HCT116 (cell line): ENCODE measurements around the gene AR. TPM values are rescaled to one million over a fixed set of nuclear protein-coding genes. Genes with fewer than 3 reads are reported as not detected.

Experiments
- ATAC-seq: fragments of 200-7000 bp; cut with Tn5 transposase; 2 replicates; pipeline ENCODE4 v1.9.1; 2020; ENCODE audit warnings: mild to moderate bottlenecking, moderate library complexity
- BruUV-seq: library from RNA; stranded (reverse); fragments of 400-500 nt; replicated peaks from 2 replicates; lab custom pipeline; 2021; lab: Mats Ljungman, UMichigan
- CTCF ChIA-PET: fragments of 300-600 bp; sonication (Branson Sonifier 250); formaldehyde crosslinking; loops from one replicate; lab custom pipeline; 2021; ENCODE audit warnings: antibody characterized with exemption; lab: Charles Lee
- POLR2A ChIA-PET: fragments of 300-600, 350-600 bp; sonication (Branson Sonifier 250); formaldehyde crosslinking; loops from one replicate; lab custom pipeline; 2021; ENCODE audit warnings: antibody characterized with exemption; lab: Charles Lee
- RAD21 ChIA-PET, 2 experiments: fragments of 300-600 bp; sonication (Branson Sonifier 250); formaldehyde crosslinking; loops; one replicate each; lab custom pipeline; 2023; ENCODE audit warnings: low total read pairs in 2 of 2; ENCODE audit not compliant: uncharacterized antibody in 2 of 2, unreplicated experiment in 2 of 2, low non-redundant PET in 1 of 2; lab: Charles Lee
- DNase-seq: peaks from one replicate; pipeline ENCODE4 v3.0.0-alpha.2; 2010; ENCODE audit warnings: low read depth, low spot score
- H2AFZ ChIP-seq: fragments of 200-600 bp; shearing (Covaris generic), sonication (generic); 2 replicates; pipeline ENCODE4 v1.6.1; 2017; ENCODE audit warnings: low read depth, mixed run types, mixed read lengths, antibody characterized with exemption, low read length; ENCODE audit not compliant: poor library complexity, severe bottlenecking
- H3K27ac ChIP-seq: 2 replicates; pipeline ENCODE4 v1.5.1; 2012; ENCODE audit warnings: low read depth, low read length
- H3K27me3 ChIP-seq: fragments of 200-600 bp; sonication (generic); 2 replicates; pipeline ENCODE4 v1.6.1; 2016; ENCODE audit warnings: mixed run types, low read length, mixed read lengths; ENCODE audit not compliant: insufficient read depth
- H3K36me3 ChIP-seq, 2 experiments: fragments of 200-500 bp in 1 of 2; fragments of 200-600 bp in 1 of 2; sonication (Bioruptor generic) in 1 of 2; sonication (generic) in 1 of 2; 2 replicates each; pipeline versions ENCODE4 v1.5.1 to v1.6.1; 2014 to 2016; ENCODE audit warnings: low read length in 2 of 2, inconsistent platforms in 1 of 2, mixed read lengths in 1 of 2, mixed run types in 1 of 2; ENCODE audit not compliant: insufficient read depth in 2 of 2, control insufficient read depth in 1 of 2
- H3K4me1 ChIP-seq, 2 experiments: fragments of 200-600 bp in 1 of 2; sonication (generic) in 1 of 2; 2 replicates each; pipeline versions ENCODE4 v1.5.1 to v1.6.1; 2012 to 2017; ENCODE audit warnings: low read length in 2 of 2, inconsistent platforms in 1 of 2, mild to moderate bottlenecking in 1 of 2, mixed read lengths in 1 of 2, mixed run types in 1 of 2, moderate library complexity in 1 of 2; ENCODE audit not compliant: insufficient read depth in 2 of 2, control insufficient read depth in 1 of 2
- H3K4me2 ChIP-seq: fragments of 200-600 bp; sonication (generic); 2 replicates; pipeline ENCODE4 v1.6.1; 2017; ENCODE audit warnings: mixed run types, low read length, mixed read lengths
- H3K4me3 ChIP-seq, 2 experiments: fragments of 200-600 bp in 1 of 2; sonication (generic) in 1 of 2; replicated peaks in 1 of 2; 2 replicates each; pipeline ENCODE4 v1.5.1; 2011 to 2016; ENCODE audit warnings: low read length in 2 of 2, control low read depth in 1 of 2, low read depth in 1 of 2, mild to moderate bottlenecking in 1 of 2, mixed read lengths in 1 of 2, mixed run types in 1 of 2
- H3K79me2 ChIP-seq: fragments of 200-600 bp; sonication (generic); 2 replicates; pipeline ENCODE4 v1.6.1; 2017; ENCODE audit warnings: mild to moderate bottlenecking, mixed run types, low read length, moderate library complexity, mixed read lengths; ENCODE audit not compliant: insufficient read depth
- H3K9ac ChIP-seq: fragments of 200-600 bp; sonication (generic); 2 replicates; pipeline ENCODE4 v1.6.1; 2016; ENCODE audit warnings: low read length, mixed read lengths
- H3K9me2 ChIP-seq: fragments of 200-600 bp; sonication (generic), shearing (Covaris generic); 2 replicates; pipeline ENCODE4 v1.6.1; 2017; ENCODE audit warnings: mixed run types, mild to moderate bottlenecking, moderate library complexity; ENCODE audit not compliant: insufficient read depth
- H3K9me3 ChIP-seq, 2 experiments: fragments of 200-500 bp in 1 of 2; fragments of 200-600 bp in 1 of 2; sonication (Bioruptor generic) in 1 of 2; sonication (generic) in 1 of 2; 2 replicates each; pipeline ENCODE4 v1.6.1; 2014 to 2017; ENCODE audit warnings: low read length in 2 of 2, mixed read lengths in 2 of 2, inconsistent platforms in 1 of 2, low read depth in 1 of 2, mild to moderate bottlenecking in 1 of 2, mixed run types in 1 of 2, moderate library complexity in 1 of 2; ENCODE audit not compliant: control insufficient read depth in 1 of 2, insufficient read depth in 1 of 2
- H4K20me1 ChIP-seq: fragments of 200-600 bp; sonication (generic), shearing (Covaris generic); 2 replicates; pipeline ENCODE4 v1.6.1; 2017; ENCODE audit warnings: mixed run types, mild to moderate bottlenecking, moderate library complexity; ENCODE audit not compliant: insufficient read depth
- ATF3 ChIP-seq: IDR thresholded peaks from 2 replicates; pipeline ENCODE4 v1.6.1; 2012
- CEBPB ChIP-seq: IDR thresholded peaks from 2 replicates; pipeline ENCODE4 v1.6.1; 2012; ENCODE audit warnings: low read depth
- ELF1 ChIP-seq: IDR thresholded peaks from 2 replicates; pipeline ENCODE4 v1.6.1; 2012; ENCODE audit warnings: low read depth, borderline replicate concordance
- JUND ChIP-seq: IDR thresholded peaks from 2 replicates; pipeline ENCODE4 v1.6.1; 2012
- MAX ChIP-seq: IDR thresholded peaks from 2 replicates; pipeline ENCODE4 v1.6.1; 2012
- POLR2AphosphoS5 ChIP-seq: IDR thresholded peaks from 2 replicates; pipeline ENCODE4 v1.6.1; 2011; ENCODE audit warnings: mild to moderate bottlenecking, low read depth, low read length, moderate library complexity
- REST ChIP-seq: IDR thresholded peaks from 2 replicates; pipeline ENCODE4 v1.6.1; 2012; ENCODE audit warnings: low read depth
- SIN3A ChIP-seq: IDR thresholded peaks from 2 replicates; pipeline ENCODE4 v1.6.1; 2012; ENCODE audit warnings: low read depth
- SP1 ChIP-seq: IDR thresholded peaks from 2 replicates; pipeline ENCODE4 v1.6.1; 2012; ENCODE audit warnings: low read depth
- SRF ChIP-seq: IDR thresholded peaks from 2 replicates; pipeline ENCODE4 v1.6.1; 2012; ENCODE audit warnings: low read depth
- ZFX ChIP-seq: fragments of 450-650 bp; IDR thresholded peaks from 2 replicates; pipeline ENCODE4 v1.6.1; 2017
- ZNF274 ChIP-seq: fragments of 200-500 bp; sonication (Bioruptor generic); IDR thresholded peaks from 2 replicates; pipeline ENCODE4 v1.6.1; 2014; ENCODE audit warnings: mild to moderate bottlenecking, low read depth, low read length, inconsistent platforms
- intact Hi-C: fragments of 100-400 bp; cut with micrococcal nuclease; formaldehyde crosslinking; loops from 2 replicates; pipeline ENCODE4 v1.10.0; 2022
- total RNA-seq: library from RNA; stranded (reverse); gene quantifications from one replicate; pipeline ENCODE4 v1.2.1, GENCODE V29; 2021; ENCODE audit not compliant: unreplicated experiment

AR gene
- total RNA-seq, 1 experiment from 2014 or later = 0.02 TPM

GRCh38 chrX:67558267-67558666 lies 14.4 kb downstream of the AR start:
- H3K4me2 ChIP-seq = no peak overlapping the region
- POLR2A ChIA-PET = no interaction called here
- no peak for TF ChIP-seq ZFX
- TF ChIP-seq ELF1 = no peak
- no peak for TF ChIP-seq SP1
- no peak for TF ChIP-seq JUND
- TF ChIP-seq, all 23 proteins: peak for 0
- DNase-seq (no peak), ATAC-seq (no peak)
- intact Hi-C loops = loop anchor here (10.0 kb wide), 1 partner anchor 587 kb away; no protein-coding TSS in a partner anchor
- Histone ChIP-seq H3K9ac (no peak overlapping the region), H3K9me3 (no peaks in the 10 kb centered on the region), H3K27me3 (no peaks in the 10 kb centered on the region), H3K4me3 (no peak overlapping the region), H3K9me2 (no peaks in the 10 kb centered on the region), H3K4me1 (no peaks in the 10 kb centered on the region), H3K79me2 (no peaks in the 10 kb centered on the region), H2AFZ (no peak overlapping the region), H3K27ac (no peak overlapping the region), H4K20me1 (no peaks in the 10 kb centered on the region), H3K36me3 (no peaks in the 10 kb centered on the region)
- RAD21 ChIA-PET = no interaction called here
- CTCF ChIA-PET = no interaction called here
- no TSS peak for BruUV-seq

- intact Hi-C loops = no loop called here
- no peaks in the 10 kb centered on the region for H3K36me3 ChIP-seq
- no peaks in the 10 kb centered on the region for H3K27me3 ChIP-seq
- no peaks in the 10 kb centered on the region for H3K4me1 ChIP-seq
- BruUV-seq = no TSS peak
- POLR2A ChIA-PET = no interaction called here
- H3K79me2 ChIP-seq = no peaks in the 10 kb centered on the region
- ATAC-seq (no peak), DNase-seq (no peak)
- no peak overlapping the region for H3K4me3 ChIP-seq
- no peak overlapping the region for H3K4me2 ChIP-seq
- H4K20me1 ChIP-seq = no peaks in the 10 kb centered on the region
- no peaks in the 10 kb centered on the region for H3K9me3 ChIP-seq
- H3K9me2 ChIP-seq = no peaks in the 10 kb centered on the region
- H3K27ac ChIP-seq = no peak overlapping the region
- no peak for TF ChIP-seq ZNF274
- no peak for TF ChIP-seq SRF
- TF ChIP-seq MAX = no peak
- no peak for TF ChIP-seq CEBPB
- TF ChIP-seq REST = no peak
- TF ChIP-seq SIN3A = no peak
- no peak for TF ChIP-seq ELF1
- TF ChIP-seq ATF3 = no peak
- TF ChIP-seq POLR2AphosphoS5 = no peak
- no peak overlapping the region for H2AFZ ChIP-seq
- no peak overlapping the region for H3K9ac ChIP-seq
- RAD21 ChIA-PET = no interaction called here
- CTCF ChIA-PET = no interaction called here
Measured at GRCh38 chrX:67563469-67564448, 19.9 kb downstream of the AR start.
